Ovary (tissue), 3 donors: ENCODE measurements around the gene KCNAB2.

Experiments
- CTCF ChIP-seq, 3 donors: fragments of 450-650 bp in 2 of 3; fragments of 200-600 bp in 1 of 3; IDR thresholded peaks; one replicate each; pipeline versions ENCODE4 v1.5.1 to v1.8.0; 2016 to 2022; ENCODE audit warnings: antibody characterized with exemption in 3 of 3, mild to moderate bottlenecking in 1 of 3
- POLR2A ChIP-seq: fragments of 450-650 bp; IDR thresholded peaks from one replicate; pipeline ENCODE4 v1.6.1; 2017; ENCODE audit warnings: antibody characterized with exemption, mild to moderate bottlenecking, moderate library complexity
- donor health status: DM: no; HTN: no; CAD: no.

GRCh38 chr1:6019166-6019845, 26.4 kb upstream of the KCNAB2 start:
- TF ChIP-seq CTCF (IDR thresholded peaks at IDR 0.05): no peak
- TF ChIP-seq POLR2A: no peak
